NCI-H128 (cell line): ENCODE results near the gene GTF2H4.
"Not testable (repeated sequence)": the region's sequence is repeated elsewhere in the genome, so short reads cannot be mapped to it uniquely, and the experiment has no call there.

Experiments used
- DNase-seq: peaks from one replicate; lab custom pipeline; 2025; ENCODE audit not compliant: unreplicated experiment; lab: John Stamatoyannopoulos, UW

The GTF2H4 gene

DNA sequence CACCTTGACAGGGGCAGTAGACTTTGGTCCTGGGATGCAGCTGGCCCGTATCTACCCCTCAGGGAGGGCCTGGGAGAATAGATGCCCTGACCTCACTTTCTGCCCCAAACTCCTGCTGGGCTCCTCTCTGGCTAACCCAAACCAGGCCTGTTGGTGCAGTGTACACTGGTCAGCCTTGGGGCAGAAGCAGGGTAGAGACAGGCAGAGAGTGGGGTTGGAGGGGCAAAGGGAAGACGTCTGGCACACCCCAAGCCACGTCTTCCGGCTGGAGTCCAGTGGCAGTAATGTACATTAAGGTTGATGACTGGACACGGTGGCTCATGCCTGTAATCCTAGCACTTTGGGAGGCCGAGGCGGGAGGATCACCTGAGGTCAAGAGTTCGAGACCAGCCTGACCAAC is 14.3 kb upstream of the GTF2H4 start:
- DNase-seq, result no peak

DNA sequence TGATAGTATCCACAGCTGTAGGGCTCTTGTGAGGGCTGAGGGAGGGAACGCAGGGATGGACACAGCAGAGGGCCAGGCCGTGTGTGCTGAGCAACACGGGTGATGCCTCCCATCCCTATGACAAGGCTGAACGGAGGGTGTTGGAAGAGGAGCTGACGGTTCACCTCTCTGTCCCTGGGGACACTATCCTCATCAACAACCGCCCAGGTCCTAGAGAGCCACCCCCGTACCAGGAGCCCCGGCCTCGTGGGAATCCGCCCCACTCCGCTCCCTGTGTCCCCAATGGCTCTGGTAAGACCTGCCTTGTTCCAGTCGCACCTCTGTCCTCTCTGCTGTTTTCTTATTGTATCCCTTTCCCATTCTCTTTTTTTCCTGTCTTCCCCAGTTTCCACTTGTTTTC is 13.6 kb upstream of the GTF2H4 start:
- no peak for DNase-seq

DNA sequence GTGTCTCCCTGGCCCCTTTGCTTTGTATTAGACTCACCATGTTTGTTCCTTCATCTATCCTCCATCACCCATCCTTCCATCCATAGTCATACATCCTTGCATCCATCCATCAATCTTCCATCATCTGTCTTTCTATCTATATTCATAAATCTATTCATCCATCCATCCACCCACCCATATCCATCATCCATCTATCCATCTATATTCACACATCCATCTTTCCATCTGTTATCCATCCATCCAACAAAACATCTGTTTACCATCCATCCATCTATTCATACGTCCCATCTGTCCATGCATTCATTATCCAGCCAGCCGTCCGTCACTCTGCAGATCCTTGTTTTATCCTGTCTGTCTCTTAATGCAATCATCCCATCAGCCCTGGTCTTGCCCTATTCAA is 13.1 kb upstream of the GTF2H4 start:
- no peak for DNase-seq

DNA sequence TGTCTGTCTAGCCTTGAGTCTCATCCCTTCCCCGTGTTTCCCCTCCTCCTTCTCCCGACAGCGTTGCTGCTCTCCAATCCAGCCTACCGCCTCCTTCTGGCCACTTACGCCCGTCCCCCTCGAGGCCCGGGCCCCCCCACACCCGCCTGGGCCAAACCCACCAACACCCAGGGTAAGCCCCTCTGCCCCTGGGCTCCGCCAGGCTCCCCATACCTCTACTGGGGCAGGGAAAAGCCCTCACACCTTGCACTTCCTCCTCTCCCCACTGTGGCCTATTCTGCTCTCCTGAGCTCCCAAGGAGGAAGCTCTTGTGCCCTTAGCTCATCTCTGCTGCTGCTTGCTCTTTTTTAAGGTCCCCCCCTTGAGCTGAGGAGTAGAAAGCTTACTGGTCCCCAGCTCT is 12.7 kb upstream of the GTF2H4 start:
- DNase-seq, result no peak

DNA sequence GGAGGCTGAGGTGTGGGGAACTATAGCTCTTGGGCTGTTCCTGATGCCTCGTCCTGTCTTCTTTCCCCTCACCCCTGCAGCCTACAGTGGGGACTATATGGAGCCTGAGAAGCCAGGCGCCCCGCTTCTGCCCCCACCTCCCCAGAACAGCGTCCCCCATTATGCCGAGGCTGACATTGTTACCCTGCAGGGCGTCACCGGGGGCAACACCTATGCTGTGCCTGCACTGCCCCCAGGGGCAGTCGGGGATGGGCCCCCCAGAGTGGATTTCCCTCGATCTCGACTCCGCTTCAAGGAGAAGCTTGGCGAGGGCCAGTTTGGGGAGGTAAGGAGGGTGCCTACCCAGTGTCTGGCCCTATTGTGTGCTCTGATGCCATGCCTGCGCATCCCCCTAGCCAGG is 11.5 kb upstream of the GTF2H4 start:
- DNase-seq, result no peak

DNA sequence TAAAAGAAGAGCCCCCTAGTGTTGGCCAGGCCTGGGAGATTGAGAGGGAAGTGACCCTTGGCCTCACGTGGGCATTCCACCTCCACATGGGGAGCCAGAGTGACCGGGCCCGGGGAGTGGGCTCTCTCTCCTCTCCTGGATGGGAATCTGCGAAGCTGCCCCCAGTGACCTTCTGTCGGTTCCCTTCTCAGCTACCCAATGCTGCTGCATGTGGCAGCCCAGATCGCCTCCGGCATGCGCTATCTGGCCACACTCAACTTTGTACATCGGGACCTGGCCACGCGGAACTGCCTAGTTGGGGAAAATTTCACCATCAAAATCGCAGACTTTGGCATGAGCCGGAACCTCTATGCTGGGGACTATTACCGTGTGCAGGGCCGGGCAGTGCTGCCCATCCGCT is 10.1 kb upstream of the GTF2H4 start:
- DNase-seq, result no peak

DNA sequence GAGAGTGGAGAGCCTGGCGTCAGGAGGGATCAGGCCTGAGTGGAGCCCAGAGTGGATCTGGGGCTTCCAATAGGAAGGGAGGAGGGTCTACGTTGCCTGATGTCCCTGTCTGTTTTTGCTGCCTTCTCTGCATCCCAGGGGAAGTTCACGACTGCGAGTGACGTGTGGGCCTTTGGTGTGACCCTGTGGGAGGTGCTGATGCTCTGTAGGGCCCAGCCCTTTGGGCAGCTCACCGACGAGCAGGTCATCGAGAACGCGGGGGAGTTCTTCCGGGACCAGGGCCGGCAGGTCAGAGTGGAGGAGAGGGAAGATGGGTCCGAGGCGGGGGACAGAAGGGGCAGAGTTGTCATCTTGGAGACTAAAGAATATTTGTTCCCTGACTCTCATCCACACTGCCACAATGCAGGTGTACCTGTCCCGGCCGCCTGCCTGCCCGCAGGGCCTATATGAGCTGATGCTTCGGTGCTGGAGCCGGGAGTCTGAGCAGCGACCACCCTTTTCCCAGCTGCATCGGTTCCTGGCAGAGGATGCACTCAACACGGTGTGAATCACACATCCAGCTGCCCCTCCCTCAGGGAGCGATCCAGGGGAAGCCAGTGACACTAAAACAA is 9.2 kb upstream of the GTF2H4 start:
- DNase-seq, result no peak

DNA sequence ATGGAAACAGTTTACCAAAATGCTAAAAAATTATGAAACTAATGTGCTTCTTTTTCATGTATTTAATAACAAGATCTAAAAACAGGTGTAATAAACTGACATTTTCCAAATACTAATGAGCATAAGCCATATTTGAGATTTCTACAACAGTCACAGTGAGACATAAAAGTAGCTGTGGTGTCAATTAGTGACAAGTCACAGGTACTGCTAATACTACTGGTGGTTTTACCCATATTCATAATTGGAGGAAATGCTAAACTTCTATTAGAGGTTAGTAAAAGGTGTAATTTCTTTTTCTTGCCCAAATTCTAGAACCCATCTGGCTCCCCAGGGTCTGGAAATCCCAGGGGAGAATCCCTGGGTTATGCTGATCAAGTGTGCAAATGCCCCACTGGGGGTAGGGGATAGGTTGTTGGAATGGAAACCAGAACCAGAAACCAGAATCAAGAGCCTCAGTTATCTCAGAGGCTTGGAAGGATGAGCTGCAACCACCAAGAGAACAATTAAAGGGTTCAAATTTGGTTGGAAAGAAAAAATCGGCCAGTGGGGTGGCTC is 7.1 kb upstream of the GTF2H4 start:
- DNase-seq, result no peak

DNA sequence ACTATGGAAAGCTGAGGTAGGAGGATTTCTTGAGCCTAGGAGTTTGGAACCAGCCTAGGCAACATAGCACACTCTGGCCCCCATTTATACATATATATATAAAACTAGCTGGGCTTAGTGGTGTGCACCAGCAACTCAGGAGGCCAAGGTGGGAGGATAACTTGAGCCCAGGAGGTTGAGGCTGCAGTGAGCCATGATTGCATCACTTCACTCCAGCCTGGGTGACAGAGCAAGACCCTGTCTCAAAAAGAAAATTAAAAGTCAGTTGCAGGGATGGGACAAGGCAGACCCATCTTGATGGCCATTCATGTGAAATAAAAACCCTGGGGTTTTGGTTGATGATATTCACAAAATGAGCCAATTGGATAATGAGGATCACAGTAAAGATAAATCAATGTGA is 6.6 kb upstream of the GTF2H4 start:
- DNase-seq, result no peak

DNA sequence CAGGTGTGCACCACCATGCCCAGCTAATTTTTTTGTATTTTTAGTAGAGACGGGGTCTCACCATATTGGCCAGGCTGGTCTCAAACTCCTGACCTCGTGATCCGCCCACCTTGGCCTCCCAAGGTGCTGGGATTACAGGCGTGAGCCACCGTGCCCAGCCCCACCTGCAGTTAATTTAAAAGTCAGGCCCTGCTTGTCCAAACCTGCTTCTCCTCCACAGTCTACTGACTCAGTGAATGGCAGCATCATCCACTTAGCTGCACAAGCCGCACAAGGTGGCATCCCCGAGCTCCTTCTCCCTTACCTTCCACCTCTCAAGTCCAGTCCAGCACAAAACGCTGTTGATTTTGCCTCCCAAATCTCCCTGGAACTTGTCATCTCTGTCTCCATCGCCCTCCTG is 5.8 kb upstream of the GTF2H4 start:
- DNase-seq, result not testable (repeated sequence)

DNA sequence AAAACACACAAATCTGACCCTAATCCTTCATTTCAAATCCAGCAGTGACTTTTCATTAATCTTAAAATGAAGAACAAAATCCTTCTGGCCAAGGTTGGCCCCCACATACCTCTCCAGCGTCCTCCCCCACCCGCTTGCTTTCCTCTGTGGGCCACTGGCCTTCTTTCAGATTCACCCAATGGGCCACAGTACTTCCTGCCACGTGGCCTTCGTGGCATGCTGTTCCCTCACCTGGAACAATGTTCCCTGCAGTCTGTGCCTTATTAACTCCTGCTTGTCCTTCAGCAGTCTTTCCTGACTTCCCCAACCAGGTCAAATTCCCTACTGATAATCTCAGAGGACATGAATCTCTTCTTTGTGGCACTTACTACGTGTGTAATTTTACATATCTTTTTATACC is 5.3 kb upstream of the GTF2H4 start:
- no peak for DNase-seq

DNA sequence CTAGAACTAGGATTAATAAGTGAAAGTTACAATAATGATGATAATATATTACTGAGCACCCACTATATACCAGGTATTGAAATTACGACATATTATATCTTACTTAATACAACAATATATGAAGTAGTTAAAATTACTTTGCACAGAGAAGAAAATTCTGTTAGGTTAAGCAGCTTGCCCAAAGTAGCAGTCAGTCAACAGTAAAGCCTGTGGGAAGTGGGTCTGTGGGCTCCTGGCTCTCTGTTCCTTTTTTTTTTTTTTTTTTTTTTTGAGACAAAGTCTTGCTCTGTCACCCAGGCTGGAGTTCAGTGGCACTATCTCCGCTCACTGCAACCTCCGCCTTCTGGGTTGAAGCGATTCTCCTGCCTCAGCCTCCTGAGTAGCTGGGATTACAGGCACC is 4.8 kb upstream of the GTF2H4 start:
- DNase-seq, result no peak

DNA sequence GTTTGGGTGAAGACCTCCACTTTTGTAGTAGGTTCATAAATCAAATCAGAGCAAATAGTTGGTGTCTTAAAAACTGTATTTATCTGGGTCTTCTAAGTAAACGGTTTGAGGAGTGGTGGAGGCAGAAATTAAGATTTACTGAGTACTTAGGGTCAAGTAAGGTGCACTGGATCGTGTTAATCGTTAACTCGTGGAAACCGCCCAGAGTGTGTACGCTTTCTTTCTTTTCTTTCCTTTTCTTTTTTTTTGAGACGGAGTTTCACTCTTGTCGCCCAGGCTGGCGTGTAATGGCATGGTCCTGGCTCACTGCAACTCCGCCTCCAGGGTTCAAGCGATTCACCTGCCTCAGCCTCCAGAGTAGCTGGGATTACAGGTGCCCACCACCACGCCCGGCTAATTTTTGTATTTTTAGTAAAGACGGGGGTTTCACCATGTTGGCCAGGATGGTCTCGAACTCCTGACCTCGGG is 683 bp upstream of the GTF2H4 start:
- not testable (repeated sequence) for DNase-seq

DNA sequence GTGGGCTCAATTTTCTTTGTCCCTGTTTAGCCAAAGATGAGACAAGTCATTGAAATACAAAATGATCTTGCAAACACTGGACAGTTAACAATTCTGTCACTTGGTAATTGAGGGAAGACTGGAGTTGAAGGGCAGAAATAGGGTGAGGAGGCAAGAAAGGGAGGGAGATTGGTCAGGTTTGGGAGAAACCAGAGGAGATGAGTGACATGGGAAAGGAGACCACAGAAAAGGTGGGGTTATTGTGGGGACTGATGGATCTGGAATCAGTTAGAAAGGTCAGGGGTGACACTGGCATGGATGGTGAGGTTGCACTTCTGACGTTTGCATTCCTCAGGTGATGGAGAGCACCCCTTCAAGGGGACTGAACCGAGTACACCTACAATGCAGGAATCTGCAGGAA is 693 bp downstream of the GTF2H4 start:
- DNase-seq, result no peak

DNA sequence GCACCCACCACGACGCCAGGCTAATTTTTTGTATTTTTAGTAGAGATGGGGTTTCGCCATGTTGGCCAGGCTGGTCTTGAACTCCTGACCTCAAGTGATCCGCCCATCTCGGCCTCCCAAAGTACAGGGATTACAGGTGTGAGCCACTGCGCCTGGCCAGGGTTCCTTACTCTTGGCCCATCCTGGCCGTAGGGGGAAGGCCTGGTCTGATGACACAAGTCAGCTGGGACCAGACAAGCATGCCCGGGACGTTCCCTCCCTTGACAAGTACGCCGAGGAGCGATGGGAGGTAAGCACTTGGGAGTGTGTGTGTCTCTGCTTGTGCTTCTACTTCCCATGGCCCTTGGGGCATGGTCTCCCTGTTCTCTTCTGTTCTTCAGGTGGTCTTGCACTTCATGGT is 2.5 kb downstream of the GTF2H4 start:
- DNase-seq, result not testable (repeated sequence)

DNA sequence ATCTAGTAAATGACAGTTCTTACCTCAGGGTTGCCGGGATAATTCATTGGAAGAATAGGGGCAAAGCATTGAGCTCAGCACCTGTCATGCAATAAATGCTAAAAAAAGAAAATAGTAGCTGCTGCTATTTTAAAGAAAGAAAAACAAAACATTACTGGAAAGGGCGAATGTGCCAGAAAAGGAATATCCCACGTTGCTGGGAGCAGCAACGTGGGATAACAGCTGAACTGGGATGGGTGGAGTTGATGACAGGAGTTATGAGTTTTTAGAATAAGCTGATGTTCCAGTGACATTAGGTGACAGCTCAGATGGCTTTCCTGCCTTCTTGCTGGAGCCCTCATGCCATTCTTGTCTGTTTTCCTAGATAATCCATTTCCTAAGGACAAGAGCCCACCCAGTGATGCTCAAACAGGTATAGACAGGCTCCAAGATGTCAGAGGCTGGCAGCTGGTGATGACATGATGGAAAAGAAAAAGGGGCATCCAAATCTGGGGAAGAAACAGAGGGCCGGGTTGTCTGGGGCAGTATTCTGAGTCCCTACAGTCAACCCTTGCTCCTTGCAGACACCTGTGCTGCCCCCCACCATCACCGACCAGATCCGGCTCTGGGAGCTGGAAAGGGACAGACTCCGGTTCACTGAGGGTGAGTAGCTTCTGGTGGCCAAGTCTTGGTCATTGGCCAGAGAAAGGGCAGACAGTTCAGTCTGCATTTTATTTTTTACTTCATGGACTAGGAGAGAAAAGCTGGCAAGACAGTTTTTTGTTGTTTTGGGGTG is 4.9 kb downstream of the GTF2H4 start:
- no peak for DNase-seq

DNA sequence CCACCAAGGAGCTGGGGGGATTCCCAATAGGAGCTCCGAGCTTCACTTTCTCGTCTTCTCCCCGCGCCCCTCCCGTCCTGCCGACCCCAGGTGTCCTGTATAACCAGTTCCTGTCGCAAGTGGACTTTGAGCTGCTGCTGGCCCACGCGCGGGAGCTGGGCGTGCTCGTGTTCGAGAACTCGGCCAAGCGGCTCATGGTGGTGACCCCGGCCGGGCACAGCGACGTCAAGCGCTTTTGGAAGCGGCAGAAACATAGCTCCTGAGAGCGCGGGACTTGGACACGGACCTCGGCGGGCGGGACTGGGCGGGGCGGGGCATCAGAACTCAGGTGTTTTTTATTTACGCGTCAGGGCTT is 5.7 kb downstream of the GTF2H4 start:
- no peak for DNase-seq

DNA sequence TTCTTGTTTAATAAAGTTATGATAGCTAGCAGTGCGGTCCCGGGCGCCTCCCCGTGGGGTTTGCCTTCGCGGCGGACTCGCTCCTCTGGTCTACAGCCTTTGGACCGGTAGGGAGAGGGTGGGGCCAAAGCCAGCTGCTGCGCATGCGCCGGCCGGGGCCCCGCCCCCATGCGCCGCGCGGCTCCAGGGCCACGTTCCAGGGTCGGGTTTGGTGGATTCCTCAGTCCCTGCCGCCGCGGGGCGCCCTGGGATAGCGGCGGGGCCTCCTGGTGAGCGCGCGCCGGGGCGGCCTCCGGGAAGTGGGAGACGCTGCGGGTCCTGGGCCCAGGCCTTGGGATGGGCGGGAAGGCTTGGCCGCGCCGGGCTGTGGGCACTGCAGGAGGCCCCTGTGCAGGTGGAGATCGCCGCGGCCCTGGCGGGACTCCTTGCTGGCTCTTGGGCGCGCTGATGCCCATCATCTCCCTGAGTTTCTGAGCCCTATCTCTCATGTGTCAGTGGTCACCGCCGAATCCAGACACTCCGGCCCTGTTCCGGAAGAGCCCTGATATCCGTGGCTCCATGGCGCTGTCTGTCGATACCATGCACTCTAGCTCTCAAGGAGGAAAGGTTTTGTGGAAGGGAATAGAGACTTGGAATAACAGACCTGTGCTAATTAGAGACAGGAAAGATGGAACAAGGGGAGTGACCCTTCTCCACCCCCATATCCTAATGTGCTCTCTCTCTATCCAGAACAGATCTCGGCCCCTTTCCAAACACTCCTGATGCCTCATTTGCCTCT is 6.3 kb downstream of the GTF2H4 start, which contains the start of gene VARS2:
VARS2 (plus strand) TSS at position 163 of the 778 bp plus-strand sequence; CDS start at position 762, 599 bp downstream.
- peak; percentile 44 for DNase-seq

DNA sequence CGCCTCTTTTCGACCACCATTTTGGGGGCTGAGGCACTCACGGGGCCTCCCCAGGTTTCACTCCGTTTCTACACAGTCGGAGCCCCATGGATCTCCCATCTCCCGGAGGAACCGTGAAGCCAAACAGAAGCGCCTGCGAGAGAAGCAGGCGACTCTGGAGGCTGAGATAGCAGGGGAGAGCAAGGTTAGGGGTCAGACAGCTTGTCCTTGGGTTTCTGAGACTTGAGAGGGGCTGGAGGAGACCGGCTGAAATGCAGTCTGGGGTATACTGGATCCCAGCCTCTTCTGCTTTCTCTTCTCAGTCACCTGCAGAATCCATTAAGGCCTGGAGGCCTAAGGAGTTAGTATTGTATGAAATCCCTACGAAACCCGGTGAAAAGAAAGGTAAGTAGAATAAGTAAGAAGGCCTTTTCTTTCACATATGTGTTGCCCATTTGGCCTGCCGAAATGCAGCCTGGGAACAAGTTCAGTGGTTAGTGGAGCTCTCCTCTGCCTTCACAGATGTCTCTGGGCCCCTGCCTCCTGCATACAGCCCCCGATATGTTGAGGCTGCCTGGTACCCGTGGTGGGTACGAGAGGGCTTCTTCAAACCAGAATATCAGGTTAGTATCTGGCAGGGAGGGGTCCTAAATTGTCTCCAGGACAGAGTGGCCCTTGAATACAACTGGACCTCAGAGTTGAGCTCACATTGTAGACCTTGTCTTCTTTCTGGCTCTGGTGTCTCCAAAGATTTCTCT is 7.0 kb downstream of the GTF2H4 start:
- no peak for DNase-seq

DNA sequence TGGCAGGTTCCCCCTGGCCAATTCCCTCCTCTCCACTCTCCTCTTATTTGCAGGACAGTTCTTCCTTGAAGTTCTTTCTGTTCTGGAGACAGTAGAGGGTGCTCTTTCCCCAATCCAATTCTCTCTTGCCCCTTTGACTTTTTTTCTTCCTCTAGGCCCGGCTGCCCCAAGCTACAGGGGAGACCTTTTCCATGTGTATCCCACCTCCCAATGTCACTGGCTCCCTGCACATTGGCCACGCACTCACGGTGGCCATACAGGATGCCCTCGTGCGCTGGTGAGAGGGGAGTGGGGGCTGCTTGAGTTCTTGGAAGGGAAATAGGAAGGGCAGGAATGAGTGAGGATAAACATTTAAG is 7.6 kb downstream of the GTF2H4 start:
- peak; percentile 12 for DNase-seq

DNA sequence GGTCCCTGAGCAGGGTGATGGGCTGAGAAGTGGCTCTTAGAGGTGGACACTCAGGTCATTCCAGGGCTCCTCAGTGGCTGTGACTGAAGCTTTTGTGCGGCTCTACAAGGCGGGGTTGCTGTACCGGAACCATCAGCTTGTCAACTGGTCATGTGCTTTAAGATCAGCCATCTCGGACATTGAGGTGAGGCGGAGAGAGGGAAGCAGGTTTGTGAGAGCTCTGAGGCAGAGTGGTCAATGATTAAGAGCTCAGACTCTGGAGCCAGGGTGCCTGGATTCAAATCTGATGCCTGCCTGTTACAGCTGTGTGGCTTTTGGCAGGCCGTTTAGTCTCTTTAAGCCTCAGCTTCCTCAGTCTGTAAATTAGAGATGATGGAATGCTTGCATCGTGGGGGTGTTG is 9.0 kb downstream of the GTF2H4 start:
- no peak for DNase-seq
